Sigmoid colon (tissue), 7 donors: ENCODE data around the gene KCNQ2. TPM values are rescaled to one million over a fixed set of nuclear protein-coding genes. Genes with fewer than 3 reads are reported as not detected.

ENCODE experiments used
- DNase-seq: peaks from one replicate; pipeline ENCODE4 v3.0.0-alpha.2; 2019
- H3K27ac ChIP-seq, 4 donors: fragments of 200-600 bp; sonication (generic); one replicate each; pipeline ENCODE4 v1.5.1; 2016 to 2019; ENCODE audit warnings: mild to moderate bottlenecking in 1 of 4
- H3K27me3 ChIP-seq, 3 donors: fragments of 200-600 bp; sonication (generic); one replicate each; pipeline ENCODE4 v1.5.1; 2019; ENCODE audit warnings: mild to moderate bottlenecking in 1 of 3
- H3K36me3 ChIP-seq, 4 donors: fragments of 200-600 bp; sonication (generic); one replicate each; pipeline ENCODE4 v1.5.1; 2016 to 2019
- H3K4me1 ChIP-seq, 4 donors: fragments of 200-600 bp; sonication (generic); one replicate each; pipeline ENCODE4 v1.5.1; 2017 to 2019
- H3K4me3 ChIP-seq, 4 donors: fragments of 200-600 bp; sonication (generic); one replicate each; pipeline ENCODE4 v1.5.1; 2017 to 2019; ENCODE audit warnings: mild to moderate bottlenecking in 2 of 4, moderate library complexity in 1 of 4
- H3K9me3 ChIP-seq, 4 donors: fragments of 200-600 bp in 3 of 4; sonication (generic) in 3 of 4; one replicate each; pipeline versions ENCODE4 v1.5.1 to v1.6.1; 2013 to 2019
- CTCF ChIP-seq, 4 experiments: fragments of 450-650 bp in 3 of 4; fragments of 200-600 bp in 1 of 4; IDR thresholded peaks; one replicate each; pipeline ENCODE4 v1.5.1; 2016 to 2019; ENCODE audit warnings: antibody characterized with exemption in 4 of 4, mild to moderate bottlenecking in 3 of 4, moderate library complexity in 2 of 4
- EP300 ChIP-seq, 4 donors: sonication (generic); formaldehyde crosslinking; IDR thresholded peaks; one replicate each; pipeline ENCODE4 v1.6.1; 2017; ENCODE audit warnings: antibody characterized with exemption in 4 of 4
- POLR2A ChIP-seq, 2 donors: fragments of 450-650 bp; IDR thresholded peaks; one replicate each; pipeline ENCODE4 v1.6.1; 2016; ENCODE audit warnings: antibody characterized with exemption in 2 of 2, mild to moderate bottlenecking in 2 of 2, moderate library complexity in 2 of 2
- POLR2AphosphoS5 ChIP-seq, 4 donors: sonication (generic); formaldehyde crosslinking; IDR thresholded peaks; one replicate each; pipeline ENCODE4 v1.6.1; 2017; ENCODE audit warnings: antibody characterized with exemption in 4 of 4
- WGBS, 2 donors: extraction: QIAGEN DNeasy Blood & Tissue Kit; methylation state at CpG; one replicate each; pipeline ENCODE4 v1.1.7; 2013; 5-methylcytosine and 5-hydroxymethylcytosine counted together
- intact Hi-C: fragments of 100-400 bp; cut with DNase I; formaldehyde crosslinking; loops from one replicate; pipeline ENCODE4 v1.15.1; 2023
- polyA plus RNA-seq, 3 donors: library from polyadenylated mRNA; stranded (reverse); fragments of 200-250 nt; gene quantifications; one replicate each; pipeline ENCODE4 v1.2.3, GENCODE V29; 2013
- total RNA-seq, 4 donors: library from RNA; depleted of rRNA; stranded (reverse); fragments of >200 nt; gene quantifications; one replicate each; pipeline ENCODE4 v1.1.0, GENCODE V29; 2016
- donor health status: healthy with polysubstance abuse.
- donor health status: Bipolar disorder and iron deficiency.
- donor health status: healthy.

KCNQ2 gene
- total and polyA plus RNA-seq, 7 donors = 0.83 to 4.2 (median 1.2) TPM; not detected in 3

- no peaks in the 10 kb centered on the region for H3K9me3 ChIP-seq
- H3K27me3 ChIP-seq = peaks cover 27 to 91% (median 67%) of the 10 kb centered on the region in 3 donors
- no peak for DNase-seq
- no peak overlapping the region for H3K27ac ChIP-seq
- no peak overlapping the region for H3K4me3 ChIP-seq
- 62 to 78% methylated on average over 42 of the region's 42 CpGs for WGBS, 2 donors
- H3K36me3 ChIP-seq = no peaks in the 10 kb centered on the region
- intact Hi-C loops = no loop called here
- peaks cover 0 to 11% (median 8%) of the 10 kb centered on the region in 4 donors for H3K4me1 ChIP-seq
- TF ChIP-seq CTCF (IDR thresholded peaks at IDR 0.05) (no peak), POLR2A (IDR thresholded peaks at IDR 0.05) (no peak), EP300 (IDR thresholded peaks at IDR 0.05) (no peak)
These were observed 113.1 kb downstream of the KCNQ2 start for GRCh38 chr20:63359164-63359934.

GRCh38 chr20:63357921-63358905, 114.2 kb downstream of the KCNQ2 start:
- intact Hi-C loops = no loop called here
- H3K4me1 ChIP-seq = peaks cover 0 to 11% (median 8%) of the 10 kb centered on the region in 4 donors
- no peak for DNase-seq
- H3K27me3 ChIP-seq = peaks cover 27 to 83% (median 56%) of the 10 kb centered on the region in 3 donors
- TF ChIP-seq POLR2A (IDR thresholded peaks at IDR 0.05) (no peak), CTCF (IDR thresholded peaks at IDR 0.05) (no peak), EP300 (IDR thresholded peaks at IDR 0.05) (no peak), POLR2AphosphoS5 (IDR thresholded peaks at IDR 0.05) (no peak)
- H3K36me3 ChIP-seq = no peaks in the 10 kb centered on the region
- 62 to 79% methylated on average over 26 of the region's 26 CpGs for WGBS, 2 donors
- no peak overlapping the region for H3K4me3 ChIP-seq
- no peaks in the 10 kb centered on the region for H3K9me3 ChIP-seq
- H3K27ac ChIP-seq = no peak overlapping the region

GRCh38 chr20:63356931-63357879, 115.2 kb downstream of the KCNQ2 start:
- no peak for TF ChIP-seq POLR2AphosphoS5 (IDR thresholded peaks at IDR 0.05)
- TF ChIP-seq POLR2A (IDR thresholded peaks at IDR 0.05) = no peak
- no peak for TF ChIP-seq CTCF (IDR thresholded peaks at IDR 0.05)
- TF ChIP-seq EP300 (IDR thresholded peaks at IDR 0.05) = no peak
- H3K27me3 ChIP-seq = peaks cover 18 to 82% (median 56%) of the 10 kb centered on the region in 3 donors
- 76 to 87% methylated on average over 30 of the region's 30 CpGs for WGBS, 2 donors
- intact Hi-C loops = no loop called here
- H3K9me3 ChIP-seq = no peaks in the 10 kb centered on the region
- no peak overlapping the region for H3K27ac ChIP-seq
- H3K36me3 ChIP-seq = no peaks in the 10 kb centered on the region
- H3K4me3 ChIP-seq = no peak overlapping the region
- H3K4me1 ChIP-seq = peaks cover 0 to 17% (median 11%) of the 10 kb centered on the region in 4 donors
- no peak for DNase-seq

- H3K27ac ChIP-seq = no peak overlapping the region
- no peak for DNase-seq
- no peaks in the 10 kb centered on the region for H3K9me3 ChIP-seq
- 84 to 94% methylated on average over 8 of the region's 8 CpGs for WGBS, 2 donors
- H3K4me1 ChIP-seq = peaks cover 0 to 17% (median 11%) of the 10 kb centered on the region in 4 donors
- no peak overlapping the region for H3K4me3 ChIP-seq
- H3K36me3 ChIP-seq = no peaks in the 10 kb centered on the region
- TF ChIP-seq POLR2AphosphoS5 (IDR thresholded peaks at IDR 0.05) (no peak), EP300 (IDR thresholded peaks at IDR 0.05) (no peak), POLR2A (IDR thresholded peaks at IDR 0.05) (no peak), CTCF (IDR thresholded peaks at IDR 0.05) (no peak)
- peaks cover 15 to 79% (median 49%) of the 10 kb centered on the region in 3 donors for H3K27me3 ChIP-seq
- intact Hi-C loops = no loop called here
These were observed 115.9 kb downstream of the KCNQ2 start for GRCh38 chr20:63356511-63356910.
